Hepatocyte (in vitro differentiated cells): Measurements from ENCODE around the gene PRKAR1B. TPM values are rescaled to one million over a fixed set of nuclear protein-coding genes. Genes with fewer than 3 reads are reported as not detected.

Source experiments
- DNase-seq: peaks from one replicate; pipeline ENCODE4 v3.0.0-alpha.2; 2016; ENCODE audit warnings: low spot score
- H2AFZ ChIP-seq: fragments of 200-600 bp; sonication (generic); 2 replicates; pipeline ENCODE4 v1.6.0; 2016; ENCODE audit warnings: antibody characterized with exemption, mild to moderate bottlenecking
- H3K27ac ChIP-seq: fragments of 200-600 bp; sonication (generic); 2 replicates; pipeline ENCODE4 v1.5.1; 2016; ENCODE audit warnings: mild to moderate bottlenecking
- H3K27me3 ChIP-seq: fragments of 200-600 bp; sonication (generic); 2 replicates; pipeline ENCODE4 v1.6.1; 2016
- H3K36me3 ChIP-seq: fragments of 200-600 bp; sonication (generic); replicated peaks from 2 replicates; pipeline ENCODE4 v1.5.1; 2016; ENCODE audit warnings: low read depth; ENCODE audit not compliant: insufficient read depth
- H3K4me1 ChIP-seq: fragments of 200-600 bp; sonication (generic); 2 replicates; pipeline ENCODE4 v1.5.1; 2016; ENCODE audit warnings: mild to moderate bottlenecking, moderate library complexity; ENCODE audit not compliant: insufficient read depth
- H3K4me2 ChIP-seq: fragments of 200-600 bp; sonication (generic); 2 replicates; pipeline ENCODE4 v1.6.0; 2016
- H3K4me3 ChIP-seq: fragments of 200-600 bp; sonication (generic); 2 replicates; pipeline ENCODE4 v1.5.1; 2016; ENCODE audit warnings: mild to moderate bottlenecking
- H3K79me2 ChIP-seq: fragments of 200-600 bp; sonication (generic); 2 replicates; pipeline ENCODE4 v1.6.0; 2017; ENCODE audit warnings: mild to moderate bottlenecking
- H3K9me2 ChIP-seq: fragments of 200-600 bp; sonication (generic); replicated peaks from 2 replicates; pipeline ENCODE4 v1.6.0; 2017; ENCODE audit warnings: mild to moderate bottlenecking; ENCODE audit not compliant: insufficient read depth
- H3K9me3 ChIP-seq: fragments of 200-600 bp; sonication (generic); 2 replicates; pipeline ENCODE4 v1.5.1; 2016; ENCODE audit warnings: low read depth, mild to moderate bottlenecking
- H4K20me1 ChIP-seq: fragments of 200-600 bp; sonication (generic); 2 replicates; pipeline ENCODE4 v1.6.0; 2016; ENCODE audit warnings: mild to moderate bottlenecking; ENCODE audit not compliant: insufficient read depth, poor library complexity, severe bottlenecking
- EZH2 ChIP-seq: fragments of 200-600 bp; sonication (generic); IDR thresholded peaks from 2 replicates; pipeline ENCODE4 v1.6.1; 2016; ENCODE audit warnings: antibody characterized with exemption, mild to moderate bottlenecking, borderline replicate concordance
- EZH2phosphoT487 ChIP-seq: fragments of 200-600 bp; sonication (generic); IDR thresholded peaks from one replicate; pipeline ENCODE4 v1.6.1; 2018; ENCODE audit warnings: antibody characterized with exemption, mild to moderate bottlenecking, low read depth, moderate library complexity; ENCODE audit not compliant: unreplicated experiment, severe bottlenecking
- WGBS: methylation state at CpG from one replicate; pipeline ENCODE4 v1.1.6; 2016; ENCODE audit warnings: low lambda C conversion rate; ENCODE audit errors: missing lambda C conversion rate; 5-methylcytosine and 5-hydroxymethylcytosine counted together
- polyA plus RNA-seq: library from polyadenylated mRNA; unstranded; fragments of >200 nt; fragmentation: Nextera tagmentation; extraction: Ambion mirVana; gene quantifications from 2 replicates; pipeline ENCODE4 v1.2.1, GENCODE V29; 2016
- total RNA-seq: library from RNA; depleted of rRNA; stranded (reverse); fragments of >200 nt; gene quantifications from 2 replicates; pipeline ENCODE4 v1.2.3, GENCODE V29; 2014
- TF ChIP-seq, protein P1 (sequence below): fragments of 200-600 bp; sonication (generic); IDR thresholded peaks from 2 replicates; pipeline ENCODE4 v1.5.1; 2016; ENCODE audit warnings: antibody characterized with exemption, mild to moderate bottlenecking; ENCODE audit not compliant: poor library complexity

Gene PRKAR1B
- total and polyA plus RNA-seq, 2 experiments from 2014 or later = 16.6 to 28.7 TPM

- Histone ChIP-seq H4K20me1 (no peaks in the 10 kb centered on the region), H2AFZ (no peak overlapping the region), H3K27me3 (no peaks in the 10 kb centered on the region), H3K27ac (peak overlapping the region; percentile 77), H3K9me2 (no peaks in the 10 kb centered on the region), H3K79me2 (no peaks in the 10 kb centered on the region), H3K9me3 (no peaks in the 10 kb centered on the region), H3K4me3 (no peak overlapping the region), H3K4me1 (peaks cover 11% of the 10 kb centered on the region), H3K4me2 (no peak overlapping the region), H3K36me3 (no peaks in the 10 kb centered on the region)
- TF ChIP-seq EZH2 (no peak), EZH2phosphoT487 (no peak)
- TF ChIP-seq, protein P1, sequence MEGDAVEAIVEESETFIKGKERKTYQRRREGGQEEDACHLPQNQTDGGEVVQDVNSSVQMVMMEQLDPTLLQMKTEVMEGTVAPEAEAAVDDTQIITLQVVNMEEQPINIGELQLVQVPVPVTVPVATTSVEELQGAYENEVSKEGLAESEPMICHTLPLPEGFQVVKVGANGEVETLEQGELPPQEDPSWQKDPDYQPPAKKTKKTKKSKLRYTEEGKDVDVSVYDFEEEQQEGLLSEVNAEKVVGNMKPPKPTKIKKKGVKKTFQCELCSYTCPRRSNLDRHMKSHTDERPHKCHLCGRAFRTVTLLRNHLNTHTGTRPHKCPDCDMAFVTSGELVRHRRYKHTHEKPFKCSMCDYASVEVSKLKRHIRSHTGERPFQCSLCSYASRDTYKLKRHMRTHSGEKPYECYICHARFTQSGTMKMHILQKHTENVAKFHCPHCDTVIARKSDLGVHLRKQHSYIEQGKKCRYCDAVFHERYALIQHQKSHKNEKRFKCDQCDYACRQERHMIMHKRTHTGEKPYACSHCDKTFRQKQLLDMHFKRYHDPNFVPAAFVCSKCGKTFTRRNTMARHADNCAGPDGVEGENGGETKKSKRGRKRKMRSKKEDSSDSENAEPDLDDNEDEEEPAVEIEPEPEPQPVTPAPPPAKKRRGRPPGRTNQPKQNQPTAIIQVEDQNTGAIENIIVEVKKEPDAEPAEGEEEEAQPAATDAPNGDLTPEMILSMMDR = no peak
- 98% methylated on average over 30 of the region's 31 CpGs for WGBS
- no peak for DNase-seq
Measured at GRCh38 chr7:549891-550625, 177.0 kb downstream of the PRKAR1B start.

DNA sequence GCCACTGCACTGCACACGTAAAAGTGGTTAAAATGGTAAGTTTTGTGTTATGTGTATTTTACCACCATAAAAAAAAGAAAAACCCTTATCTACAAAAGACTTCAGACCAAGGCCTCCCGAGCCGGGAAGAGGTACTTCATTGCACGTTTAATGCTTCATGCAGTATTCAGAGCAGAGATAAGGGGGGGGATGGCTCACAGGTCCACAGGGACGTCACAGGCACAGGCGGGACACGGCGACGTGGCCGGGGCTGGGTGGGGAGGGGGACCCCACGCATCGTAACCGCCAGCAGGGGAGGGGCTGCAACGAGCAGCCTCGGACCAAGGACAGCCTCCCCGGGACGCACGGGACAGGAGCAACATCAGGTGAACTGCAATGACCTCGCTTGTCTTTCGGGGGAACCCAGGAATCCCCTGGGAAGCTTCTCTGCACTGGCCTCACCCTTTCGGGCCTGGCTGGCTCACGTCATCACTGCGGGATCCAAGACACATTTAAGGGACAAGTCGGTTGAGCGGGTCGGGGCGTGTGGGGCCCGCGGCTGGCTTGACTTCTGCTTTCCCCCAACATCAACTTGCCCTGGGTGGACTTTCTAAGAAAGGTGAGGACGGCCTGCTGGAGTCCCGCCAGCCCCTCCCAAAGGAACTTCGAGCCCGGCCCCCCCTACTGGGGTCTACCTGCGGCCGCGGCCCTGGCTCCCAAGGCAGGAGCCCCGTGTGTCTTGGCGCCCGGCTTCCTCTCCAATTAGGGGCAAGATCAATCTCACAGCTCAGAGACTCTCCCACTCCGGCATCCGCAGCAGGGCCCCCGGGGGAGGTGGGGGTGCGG, 177.8 kb downstream of the PRKAR1B start:
- WGBS = 89% methylated on average over 38 of the region's 43 CpGs
- H3K9me2 ChIP-seq = no peaks in the 10 kb centered on the region

DNA sequence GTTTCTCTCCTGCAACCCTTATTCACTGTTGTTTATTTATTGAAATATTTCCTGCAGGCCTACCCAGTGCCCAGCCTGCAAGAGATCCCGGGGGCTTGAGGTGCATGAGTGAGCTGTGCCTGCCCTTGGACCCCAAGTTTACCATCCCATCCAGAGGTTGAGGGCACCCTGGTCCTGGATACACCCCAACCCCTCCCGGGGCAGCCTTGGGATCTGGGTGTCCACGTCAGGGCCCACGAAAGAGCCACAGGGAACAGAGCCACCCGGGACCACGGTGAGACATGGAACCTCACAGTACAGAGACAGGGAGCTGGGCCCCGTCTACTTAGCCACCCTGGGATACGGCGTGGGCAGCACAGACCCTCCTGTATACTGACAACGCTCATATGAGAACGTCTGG, 178.7 kb downstream of the PRKAR1B start:
- no peaks in the 10 kb centered on the region for H4K20me1 ChIP-seq
- H3K36me3 ChIP-seq = no peaks in the 10 kb centered on the region
- H3K4me2 ChIP-seq = no peak overlapping the region
- H3K27me3 ChIP-seq = no peaks in the 10 kb centered on the region
- TF ChIP-seq, protein P1 = no peak
- TF ChIP-seq EZH2 (no peak), EZH2phosphoT487 (no peak)
- no peaks in the 10 kb centered on the region for H3K9me2 ChIP-seq
- peaks cover 4% of the 10 kb centered on the region for H3K4me1 ChIP-seq
- H3K4me3 ChIP-seq = no peak overlapping the region
- DNase-seq = no peak
- no peak overlapping the region for H2AFZ ChIP-seq
- H3K9me3 ChIP-seq = no peaks in the 10 kb centered on the region
- WGBS = 96% methylated on average over 10 of the region's 11 CpGs
- peak overlapping the region; percentile 77 for H3K27ac ChIP-seq
- H3K79me2 ChIP-seq = no peaks in the 10 kb centered on the region

More for the DNA sequence above, 177.8 kb downstream of the PRKAR1B start:
- Histone ChIP-seq H3K9me3 (no peaks in the 10 kb centered on the region), H2AFZ (no peak overlapping the region), H3K27ac (peak overlapping the region; percentile 77), H3K4me3 (no peak overlapping the region), H3K27me3 (no peaks in the 10 kb centered on the region), H3K4me1 (peaks cover 11% of the 10 kb centered on the region), H3K36me3 (no peaks in the 10 kb centered on the region), H3K4me2 (no peak overlapping the region), H3K79me2 (no peaks in the 10 kb centered on the region), H4K20me1 (no peaks in the 10 kb centered on the region)
- peak; percentile 59 for DNase-seq
- TF ChIP-seq, protein P1 = no peak
